ENCODE data around the gene GOSR2.

Gene GOSR2

DNA sequence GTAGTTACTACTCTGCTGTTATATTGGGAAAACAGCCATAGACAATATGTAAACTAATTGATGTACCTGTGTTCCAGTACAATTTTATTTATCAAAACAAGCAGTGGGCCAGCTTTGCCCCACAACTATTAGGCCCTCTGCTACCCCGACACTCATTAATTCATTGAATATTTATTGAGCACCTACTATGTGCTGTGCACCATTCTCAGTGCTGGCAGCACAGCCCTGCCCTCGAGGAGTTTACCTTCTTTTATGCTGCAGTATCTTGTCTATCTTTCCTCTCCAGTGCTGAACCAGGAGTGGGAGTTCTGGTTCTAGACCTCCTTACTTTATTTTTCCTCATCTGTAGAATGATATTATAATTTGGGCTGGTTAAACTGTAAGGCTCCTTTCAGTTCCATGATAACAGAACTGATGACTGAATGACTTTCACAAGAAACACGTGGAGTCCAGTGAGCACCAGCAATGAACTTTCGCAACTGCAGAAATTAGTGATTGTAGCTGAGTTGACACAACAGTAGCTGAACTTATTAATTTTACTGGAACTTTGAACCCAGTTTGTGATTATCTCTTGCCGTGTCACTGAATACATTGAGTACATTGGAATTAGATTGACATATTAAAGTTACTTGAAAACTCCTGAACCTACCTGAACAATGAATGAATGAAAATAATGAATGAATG lies 2.4 kb downstream of the GOSR2 start:
- Histone ChIP-seq H4K20me1 (ENCODE audit: insufficient read depth, low read length, poor library complexity, severe bottlenecking) (peaks cover 37% of the 10 kb centered on the region), H3K36me3 (ENCODE audit: insufficient read depth, low read length) (peaks cover 10% of the 10 kb centered on the region; the same call in 1 of the 2 replicates), H2AFZ (ENCODE audit: low read length) (no peak overlapping the region), H3K4me2 (ENCODE audit: low read depth, low read length, poor library complexity, severe bottlenecking) (peak overlapping the region; percentile 84), H3K27me3 (ENCODE audit: insufficient read depth, low read length, poor library complexity, severe bottlenecking) (peaks cover 4% of the 10 kb centered on the region), H3F3A (ENCODE audit: low read depth) (peaks cover 2% of the 10 kb centered on the region; the same call in 1 of the 2 replicates), H3K79me2 (ENCODE audit: insufficient read depth, low read length) (peaks cover 65% of the 10 kb centered on the region), H3K9ac (ENCODE audit: low read depth, low read length, poor library complexity, severe bottlenecking) (peak overlapping the region; percentile 92), H3K9me3 (ENCODE audit: insufficient read depth, low read depth, low read length) (no peaks in the 10 kb centered on the region), H3K9me2 (replicated peaks; ENCODE audit: low read depth, low read length) (no peaks in the 10 kb centered on the region), H3K4me3 (ENCODE audit: low read length, poor library complexity, severe bottlenecking) (peak overlapping the region; percentile 99), H3K4me1 (ENCODE audit: insufficient read depth, low read length, poor library complexity, severe bottlenecking) (peaks cover 55% of the 10 kb centered on the region)
- TF ChIP-seq, protein P1, sequence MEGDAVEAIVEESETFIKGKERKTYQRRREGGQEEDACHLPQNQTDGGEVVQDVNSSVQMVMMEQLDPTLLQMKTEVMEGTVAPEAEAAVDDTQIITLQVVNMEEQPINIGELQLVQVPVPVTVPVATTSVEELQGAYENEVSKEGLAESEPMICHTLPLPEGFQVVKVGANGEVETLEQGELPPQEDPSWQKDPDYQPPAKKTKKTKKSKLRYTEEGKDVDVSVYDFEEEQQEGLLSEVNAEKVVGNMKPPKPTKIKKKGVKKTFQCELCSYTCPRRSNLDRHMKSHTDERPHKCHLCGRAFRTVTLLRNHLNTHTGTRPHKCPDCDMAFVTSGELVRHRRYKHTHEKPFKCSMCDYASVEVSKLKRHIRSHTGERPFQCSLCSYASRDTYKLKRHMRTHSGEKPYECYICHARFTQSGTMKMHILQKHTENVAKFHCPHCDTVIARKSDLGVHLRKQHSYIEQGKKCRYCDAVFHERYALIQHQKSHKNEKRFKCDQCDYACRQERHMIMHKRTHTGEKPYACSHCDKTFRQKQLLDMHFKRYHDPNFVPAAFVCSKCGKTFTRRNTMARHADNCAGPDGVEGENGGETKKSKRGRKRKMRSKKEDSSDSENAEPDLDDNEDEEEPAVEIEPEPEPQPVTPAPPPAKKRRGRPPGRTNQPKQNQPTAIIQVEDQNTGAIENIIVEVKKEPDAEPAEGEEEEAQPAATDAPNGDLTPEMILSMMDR (conservative IDR thresholded peaks at IDR 0.05; ENCODE audit: low read length): no peak
- TF ChIP-seq EZH2phosphoT487 (IDR thresholded peaks at IDR 0.05; ENCODE audit: borderline replicate concordance): no peak

DNA sequence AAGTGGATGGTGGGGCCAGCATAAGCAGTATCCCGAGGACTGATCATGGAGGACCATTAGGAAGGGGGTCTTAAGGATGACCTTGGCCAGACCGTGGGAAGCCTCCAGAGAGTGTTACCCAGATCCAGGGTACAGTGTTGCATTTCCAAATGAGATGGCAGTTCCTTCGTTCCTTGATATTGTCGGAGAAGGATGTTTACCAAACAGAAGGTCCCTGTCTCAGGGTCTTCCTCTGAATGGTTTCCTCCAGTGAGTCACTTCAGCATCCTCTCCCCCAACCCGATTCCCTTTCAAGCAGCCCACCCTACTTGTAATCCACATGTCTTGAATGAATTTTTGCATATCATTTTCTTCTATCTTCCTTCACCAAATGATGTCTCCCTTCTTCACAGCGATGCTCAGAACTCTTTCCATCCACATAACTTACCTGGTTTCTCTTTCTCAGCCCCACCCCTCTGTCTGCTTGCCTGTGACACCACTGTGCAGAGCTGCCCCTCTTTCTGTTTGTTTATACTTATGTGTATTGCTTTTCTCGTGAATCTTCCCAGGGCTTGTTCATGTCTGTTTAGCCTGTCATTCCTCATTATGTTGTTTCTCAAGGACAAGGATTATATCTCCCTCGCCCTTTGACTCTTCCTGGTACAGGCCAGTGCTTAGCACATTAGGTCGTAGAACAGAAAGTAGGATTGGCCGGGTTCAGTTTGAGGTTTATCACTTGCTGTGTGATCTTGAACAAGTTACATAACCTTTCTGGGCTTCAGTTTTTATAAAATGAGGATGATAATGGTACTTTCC lies 5.7 kb downstream of the GOSR2 start:
- no peak overlapping the region for H3K9ac ChIP-seq (ENCODE audit: low read depth, low read length, poor library complexity, severe bottlenecking)
- H3K79me2 ChIP-seq (ENCODE audit: insufficient read depth, low read length): peaks cover 57% of the 10 kb centered on the region
- peaks cover 34% of the 10 kb centered on the region for H4K20me1 ChIP-seq (ENCODE audit: insufficient read depth, low read length, poor library complexity, severe bottlenecking)
- peaks cover 46% of the 10 kb centered on the region for H3K4me1 ChIP-seq (ENCODE audit: insufficient read depth, low read length, poor library complexity, severe bottlenecking)
- H3K4me2 ChIP-seq (ENCODE audit: low read depth, low read length, poor library complexity, severe bottlenecking): peak overlapping the region; percentile 84
- H2AFZ ChIP-seq (ENCODE audit: low read length): no peak overlapping the region
- H3K4me3 ChIP-seq (ENCODE audit: low read length, poor library complexity, severe bottlenecking): no peak overlapping the region
- H3K9me3 ChIP-seq (ENCODE audit: insufficient read depth, low read depth, low read length): no peaks in the 10 kb centered on the region
- no peak for TF ChIP-seq EZH2phosphoT487 (IDR thresholded peaks at IDR 0.05; ENCODE audit: borderline replicate concordance)
- TF ChIP-seq, protein P1 (conservative IDR thresholded peaks at IDR 0.05; ENCODE audit: low read length): no peak
- H3K27me3 ChIP-seq (ENCODE audit: insufficient read depth, low read length, poor library complexity, severe bottlenecking): no peaks in the 10 kb centered on the region
- H3K36me3 ChIP-seq (ENCODE audit: insufficient read depth, low read length): peaks cover 42% of the 10 kb centered on the region
- no peaks in the 10 kb centered on the region for H3F3A ChIP-seq (ENCODE audit: low read depth)
- no peaks in the 10 kb centered on the region for H3K9me2 ChIP-seq (replicated peaks; ENCODE audit: low read depth, low read length)

DNA sequence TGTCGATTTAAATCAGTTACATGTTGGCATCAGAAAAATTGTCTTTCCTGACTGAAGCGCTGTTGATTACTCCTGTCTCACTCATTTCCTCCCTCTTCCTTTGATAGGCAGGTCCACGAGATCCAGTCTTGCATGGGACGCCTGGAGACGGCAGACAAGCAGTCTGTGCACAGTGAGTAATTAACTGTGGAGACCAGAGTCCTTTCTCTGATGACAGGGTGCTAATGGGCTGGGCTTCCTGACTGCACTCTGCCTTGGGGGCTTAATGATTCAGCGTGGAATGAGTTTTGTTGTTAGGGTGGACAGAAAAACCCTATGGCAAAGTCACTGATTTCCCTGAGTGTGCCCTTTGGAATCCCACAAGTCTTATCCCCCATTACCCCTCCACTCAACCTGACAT lies 6.5 kb downstream of the GOSR2 start:
- Histone ChIP-seq H3K9ac (ENCODE audit: low read depth, low read length, poor library complexity, severe bottlenecking) (no peak overlapping the region), H3K9me2 (replicated peaks; ENCODE audit: low read depth, low read length) (no peaks in the 10 kb centered on the region), H4K20me1 (ENCODE audit: insufficient read depth, low read length, poor library complexity, severe bottlenecking) (peaks cover 26% of the 10 kb centered on the region), H3K9me3 (ENCODE audit: insufficient read depth, low read depth, low read length) (no peaks in the 10 kb centered on the region), H3K4me2 (ENCODE audit: low read depth, low read length, poor library complexity, severe bottlenecking) (no peak overlapping the region), H3K36me3 (ENCODE audit: insufficient read depth, low read length) (peaks cover 49% of the 10 kb centered on the region), H3K4me1 (ENCODE audit: insufficient read depth, low read length, poor library complexity, severe bottlenecking) (peaks cover 39% of the 10 kb centered on the region), H3K27me3 (ENCODE audit: insufficient read depth, low read length, poor library complexity, severe bottlenecking) (no peaks in the 10 kb centered on the region), H3K4me3 (ENCODE audit: low read length, poor library complexity, severe bottlenecking) (no peak overlapping the region), H3K79me2 (ENCODE audit: insufficient read depth, low read length) (peaks cover 50% of the 10 kb centered on the region), H2AFZ (ENCODE audit: low read length) (no peak overlapping the region), H3F3A (ENCODE audit: low read depth) (no peaks in the 10 kb centered on the region)
- TF ChIP-seq, protein P1 (conservative IDR thresholded peaks at IDR 0.05; ENCODE audit: low read length): no peak
- TF ChIP-seq EZH2phosphoT487 (IDR thresholded peaks at IDR 0.05; ENCODE audit: borderline replicate concordance): no peak
